ENCODE measurements around the gene RHOG. TPM values are rescaled to one million over a fixed set of nuclear protein-coding genes. Genes with fewer than 3 reads are reported as not detected.

The RHOG gene
- total RNA-seq, 4 donors from 2014 or later = 39.9 to 82.4 (median 59.7) TPM

Small RNAs within 50 kb of the gene (small RNA-seq; reads per million reads assigned to genes)
- not detected for gene RNU7-50P

Other genes with a start within 250 kb of the RHOG start
- not detected for gene ART5, start 199.0 kb downstream of the RHOG start, total RNA-seq
- gene ART1, start 195.8 kb downstream of the RHOG start, total RNA-seq = not detected
- gene CHRNA10, start 169.6 kb downstream of the RHOG start, total RNA-seq = under 1 TPM; 0.49 to 0.68 (median 0.61) TPM
- gene NUP98, start 43.4 kb downstream of the RHOG start, total RNA-seq = 100 to 1,000 TPM in 1 of 4 donors, 10 to 100 TPM in 3; 74.6 to 117 (median 86.7) TPM
- gene PGAP2, start 32.4 kb downstream of the RHOG start, total RNA-seq = 1 to 10 TPM; 5.5 to 9.3 (median 7.3) TPM
- gene STIM1, start 14.7 kb upstream of the RHOG start, total RNA-seq = 10 to 100 TPM; 39.5 to 64.8 (median 43.3) TPM

Data from subcutaneous adipose tissue (tissue), 4 donors.